ENCODE results near the gene ZNF277. TPM values are rescaled to one million over a fixed set of nuclear protein-coding genes. Genes with fewer than 3 reads are reported as not detected.

Gene ZNF277
- total and polyA plus RNA-seq, 10 of the 15 experiments (the other 5 are each of a cell fraction or from before 2014, with no cell fraction given): 10.6 to 33.9 (median 22.0) TPM

- H3K27me3 ChIP-seq (replicated peaks in 1 of 2; ENCODE audit: control insufficient read depth in 2 of 2, insufficient read depth in 2 of 2, low read length in 1 of 2): no peaks in the 10 kb centered on the region
- ATAC-seq (no peak), DNase-seq (ENCODE audit: low read depth, low spot score) (no peak), FAIRE-seq (no peak)
- peaks cover 0 to 8% of the 10 kb centered on the region in 2 experiments; a peak in 3 of 4 replicates for H3K36me3 ChIP-seq (ENCODE audit: control insufficient read depth in 2 of 2, insufficient read depth in 2 of 2, low read length in 1 of 2)
- intact Hi-C loops (cut with micrococcal nuclease; ENCODE audit: unreplicated experiment) (no loop called here), in situ Hi-C loops (cut with MboI) (no loop called here)
- peaks cover 4% of the 10 kb centered on the region; the same call in 1 of the 3 replicates for H3K9me3 ChIP-seq (replicated peaks; ENCODE audit: control insufficient read depth, insufficient read depth, low read length)
- no peaks in the 10 kb centered on the region for H4K20me1 ChIP-seq (ENCODE audit: control insufficient read depth, insufficient read depth)
- H3K4me2 ChIP-seq (ENCODE audit: control insufficient read depth, insufficient read depth): no peak overlapping the region
- 70% methylated on average over 2 of the region's 2 CpGs for WGBS (ENCODE audit: insufficient coverage, insufficient replicate concordance, low lambda C conversion rate, missing lambda C conversion rate)
- H3K9ac ChIP-seq (ENCODE audit: control insufficient read depth, insufficient read depth, low read length): no peak overlapping the region
- H3K79me2 ChIP-seq (ENCODE audit: control insufficient read depth, insufficient read depth, low read length): no peaks in the 10 kb centered on the region
- BruUV-seq (replicated peaks): no TSS peak
- TF ChIP-seq MTA3 (IDR thresholded peaks at IDR 0.05; ENCODE audit: borderline replicate concordance, low read length) (no peak), ZNF207 (IDR thresholded peaks at IDR 0.05; ENCODE audit: borderline replicate concordance) (no peak), ZBTB40 (IDR thresholded peaks at IDR 0.05; ENCODE audit: borderline replicate concordance) (no peak), TCF12 (IDR thresholded peaks at IDR 0.05; ENCODE audit: low read depth, low read length) (no peak), YBX1 (IDR thresholded peaks at IDR 0.05) (no peak), SRF (IDR thresholded peaks at IDR 0.05; ENCODE audit: low read depth in 2 of 2, low read length in 2 of 2) (no peak), SMAD1 (IDR thresholded peaks at IDR 0.05; ENCODE audit: low read depth, partially characterized antibody) (no peak), NR2C1 (IDR thresholded peaks at IDR 0.05) (no peak), NR2F1 (conservative IDR thresholded peaks at IDR 0.05) (no peak), EGR1 (IDR thresholded peaks at IDR 0.05; ENCODE audit: borderline replicate concordance in 1 of 2, low read depth in 2 of 2, low read length in 2 of 2) (no peak), CHD2 (IDR thresholded peaks at IDR 0.05; ENCODE audit: borderline replicate concordance, low read depth, low read length) (no peak), NBN (IDR thresholded peaks at IDR 0.05) (no peak)
- TF ChIP-seq, protein P1, sequence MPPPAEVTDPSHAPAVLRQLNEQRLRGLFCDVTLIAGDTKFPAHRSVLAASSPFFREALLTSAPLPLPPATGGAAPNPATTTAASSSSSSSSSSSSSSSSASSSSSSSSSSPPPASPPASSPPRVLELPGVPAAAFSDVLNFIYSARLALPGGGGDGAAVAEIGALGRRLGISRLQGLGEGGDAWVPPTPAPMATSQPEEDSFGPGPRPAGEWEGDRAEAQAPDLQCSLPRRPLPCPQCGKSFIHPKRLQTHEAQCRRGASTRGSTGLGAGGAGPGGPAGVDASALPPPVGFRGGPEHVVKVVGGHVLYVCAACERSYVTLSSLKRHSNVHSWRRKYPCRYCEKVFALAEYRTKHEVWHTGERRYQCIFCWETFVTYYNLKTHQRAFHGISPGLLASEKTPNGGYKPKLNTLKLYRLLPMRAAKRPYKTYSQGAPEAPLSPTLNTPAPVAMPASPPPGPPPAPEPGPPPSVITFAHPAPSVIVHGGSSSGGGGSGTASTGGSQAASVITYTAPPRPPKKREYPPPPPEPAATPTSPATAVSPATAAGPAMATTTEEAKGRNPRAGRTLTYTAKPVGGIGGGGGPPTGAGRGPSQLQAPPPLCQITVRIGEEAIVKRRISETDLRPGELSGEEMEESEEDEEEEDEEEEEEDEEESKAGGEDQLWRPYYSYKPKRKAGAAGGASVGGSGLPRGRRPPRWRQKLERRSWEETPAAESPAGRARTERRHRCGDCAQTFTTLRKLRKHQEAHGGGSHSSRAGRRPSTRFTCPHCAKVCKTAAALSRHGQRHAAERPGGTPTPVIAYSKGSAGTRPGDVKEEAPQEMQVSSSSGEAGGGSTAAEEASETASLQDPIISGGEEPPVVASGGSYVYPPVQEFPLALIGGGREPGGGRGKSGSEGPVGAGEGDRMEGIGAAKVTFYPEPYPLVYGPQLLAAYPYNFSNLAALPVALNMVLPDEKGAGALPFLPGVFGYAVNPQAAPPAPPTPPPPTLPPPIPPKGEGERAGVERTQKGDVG (CRISPR knock-in tag; IDR thresholded peaks at IDR 0.05): no peak
- POLR2A ChIA-PET: no interaction called here
- H3K27ac ChIP-seq (ENCODE audit: control insufficient read depth, insufficient read depth): no peak overlapping the region
- no peak overlapping the region for H3K4me3 ChIP-seq
- CTCF ChIA-PET: interaction anchor here (0.7 kb wide), 1 partner anchor 21 kb away, joined by 3 read pairs; no protein-coding TSS in a partner anchor
- SMC1A ChIA-PET (ENCODE audit: uncharacterized antibody, unreplicated experiment): no interaction called here
- H2AFZ ChIP-seq (ENCODE audit: control insufficient read depth, low read depth, low read length): no peak overlapping the region
- no peaks in the 10 kb centered on the region for H3K4me1 ChIP-seq (ENCODE audit: control insufficient read depth, insufficient read depth, low read length)
- RAD21 ChIA-PET (ENCODE audit: unreplicated experiment): no interaction called here
These were observed 100.4 kb downstream of the ZNF277 start for GRCh38 chr7:112306903-112307302.
